GM10266 (cell line): ENCODE results near the gene SLC16A1.

Experiments
- DNase-seq: peaks from one replicate; pipeline ENCODE4 v3.0.0; 2012; ENCODE audit errors: extremely low spot score
- CTCF ChIP-seq: IDR thresholded peaks from 2 replicates; pipeline ENCODE4 v1.5.1; 2012; ENCODE audit warnings: mild to moderate bottlenecking, low read depth; ENCODE audit not compliant: control insufficient read depth, insufficient read depth; ENCODE audit errors: missing control alignments

SLC16A1 gene

GRCh38 chr1:112877750-112878149 is 78.2 kb downstream of the SLC16A1 start:
- no peak for TF ChIP-seq CTCF
- DNase-seq = no peak

GRCh38 chr1:112876315-112876714 is 79.7 kb downstream of the SLC16A1 start:
- no peak for DNase-seq
- no peak for TF ChIP-seq CTCF

DNA sequence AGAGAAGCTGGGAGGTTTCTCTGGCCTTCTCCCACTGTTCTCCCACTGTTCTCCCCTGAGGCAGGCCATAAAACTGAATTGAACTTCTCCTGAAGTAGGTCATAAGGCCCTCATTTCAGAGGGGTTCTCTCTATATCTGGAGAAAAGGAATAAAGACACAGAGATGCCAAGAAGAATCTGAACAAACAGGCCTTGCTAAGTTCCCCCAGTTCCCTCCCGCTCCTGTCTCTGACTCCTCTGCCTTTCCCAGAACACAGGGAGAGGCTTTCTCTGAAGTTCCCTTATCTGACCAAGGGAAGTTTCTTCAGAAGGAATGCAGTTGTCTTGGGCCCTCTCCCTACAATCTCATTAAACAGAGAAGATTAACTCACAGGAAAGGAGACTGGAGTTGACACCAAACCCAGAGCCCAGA is 83.4 kb downstream of the SLC16A1 start:
- no peak for TF ChIP-seq CTCF

DNA sequence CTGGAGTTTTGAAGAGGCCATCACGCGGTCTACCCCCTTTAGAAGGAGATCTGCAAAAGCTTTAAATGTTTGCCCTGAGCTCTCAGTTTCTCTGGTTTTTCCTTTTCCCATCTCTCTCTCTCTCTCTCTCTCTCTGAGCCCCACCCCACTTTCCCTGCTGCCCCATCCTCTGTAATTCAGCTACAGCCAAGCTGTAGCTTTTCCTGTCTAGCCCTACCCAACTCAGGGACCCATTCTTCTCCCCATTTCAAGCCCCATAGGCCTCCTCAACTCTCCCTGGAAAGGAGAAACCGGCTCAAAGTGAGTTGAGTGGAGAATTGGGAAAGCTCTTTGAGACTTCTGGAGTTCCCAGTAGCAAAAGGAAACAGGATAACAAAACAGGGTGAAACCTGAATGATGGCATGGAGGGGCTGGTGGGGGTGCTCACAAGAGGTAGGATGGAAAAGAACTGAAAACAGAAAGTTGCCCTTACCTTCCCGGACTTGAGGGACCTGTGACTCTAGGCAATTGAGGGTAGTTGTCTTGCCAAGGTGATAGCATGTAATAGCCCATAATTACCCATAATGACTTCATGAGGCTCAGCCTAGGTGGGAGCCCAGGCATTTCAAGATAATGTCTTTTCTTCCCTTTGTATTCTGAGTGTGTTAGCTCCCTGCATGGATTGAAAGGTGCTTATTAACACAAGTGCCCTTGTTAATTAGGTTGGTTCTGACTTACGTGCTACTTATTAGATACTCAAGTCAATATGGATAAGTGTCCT is 84.9 kb downstream of the SLC16A1 start:
- no peak for DNase-seq
- no peak for TF ChIP-seq CTCF

More for the DNA sequence above, 83.4 kb downstream of the SLC16A1 start:
- DNase-seq = no peak

- DNase-seq = no peak
- no peak for TF ChIP-seq CTCF
These were observed 86.1 kb downstream of the SLC16A1 start for GRCh38 chr1:112869895-112870294.

DNA sequence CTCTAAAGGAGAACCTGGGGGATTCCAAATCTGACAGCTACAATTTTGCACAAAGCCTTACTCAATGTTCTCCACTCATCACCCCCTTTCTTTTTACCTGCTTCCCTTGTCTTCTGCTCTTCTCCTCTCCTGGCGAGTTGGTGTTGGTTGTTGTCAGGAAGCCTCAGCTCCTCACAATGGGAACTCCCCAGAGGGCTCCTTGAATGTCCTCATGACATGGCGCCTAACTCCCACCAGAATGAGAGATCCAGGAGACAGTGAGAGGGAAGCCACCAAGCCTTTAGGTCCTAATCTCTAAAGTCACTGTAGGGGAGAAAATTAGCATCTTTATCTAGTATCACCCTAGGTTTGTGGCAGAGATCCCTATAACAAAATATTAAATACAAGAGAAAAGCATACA is 87.8 kb downstream of the SLC16A1 start:
- TF ChIP-seq CTCF = no peak
- DNase-seq = no peak

DNA sequence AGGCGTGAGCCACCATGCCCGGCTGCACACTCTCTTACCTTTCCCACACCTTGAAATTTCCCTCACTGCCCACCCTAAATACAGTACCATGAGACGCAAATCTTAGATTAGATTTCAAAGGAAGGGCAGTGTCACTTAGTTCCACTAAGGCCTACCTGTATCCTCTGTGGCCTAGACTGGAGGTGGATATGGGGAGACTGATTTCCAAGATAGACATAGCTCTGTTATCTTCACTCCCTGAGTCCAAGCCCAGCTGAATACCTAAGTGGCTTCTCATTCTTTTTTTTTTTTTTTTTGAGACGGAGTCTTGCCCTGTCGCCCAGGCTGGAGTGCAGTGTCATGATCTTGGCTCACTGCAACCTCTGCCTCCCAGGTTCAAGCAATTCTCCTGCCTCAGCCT is 89.0 kb downstream of the SLC16A1 start:
- DNase-seq = no peak
- TF ChIP-seq CTCF = no peak
